NCI-H526 treated with DMSO at 0.1 percent for 48 hours (cell line): Measurements from ENCODE around the gene TMED5.
"Not testable (repeated sequence)": the region's sequence is repeated elsewhere in the genome, so short reads cannot be mapped to it uniquely, and the experiment has no call there.

Source experiments
- DNase-seq: peaks from one replicate; lab custom pipeline; 2025; lab: John Stamatoyannopoulos, UW

Gene TMED5

GRCh38 chr1:93179886-93180722 lies at the start of gene TMED5:
Gene TMED5, minus strand, starts transcription at chr1:93180413. Its CDS starts 171 bp downstream, at chr1:93180242.
- peak; percentile 97 for DNase-seq

GRCh38 chr1:93223023-93223675 lies 42.9 kb upstream of the TMED5 start:
- DNase-seq = no peak

- no peak for DNase-seq
These were observed 41.7 kb upstream of the TMED5 start for GRCh38 chr1:93221913-93222312.

- not testable (repeated sequence) for DNase-seq
These were observed 40.5 kb upstream of the TMED5 start for GRCh38 chr1:93220716-93221115.

GRCh38 chr1:93219443-93219842 lies 39.2 kb upstream of the TMED5 start:
- DNase-seq = no peak

GRCh38 chr1:93215322-93215721 lies 35.1 kb upstream of the TMED5 start:
- DNase-seq = no peak

- no peak for DNase-seq
These were observed 27.0 kb upstream of the TMED5 start for GRCh38 chr1:93207211-93207610.

GRCh38 chr1:93206567-93206954 lies 26.3 kb upstream of the TMED5 start:
- DNase-seq = no peak

- no peak for DNase-seq
These were observed 25.8 kb upstream of the TMED5 start for GRCh38 chr1:93205892-93206566.

- DNase-seq = no peak
These were observed 20.5 kb upstream of the TMED5 start for GRCh38 chr1:93200714-93201113.

- no peak for DNase-seq
These were observed 19.9 kb upstream of the TMED5 start for GRCh38 chr1:93200086-93200620.

GRCh38 chr1:93199150-93199549 lies 18.9 kb upstream of the TMED5 start:
- no peak for DNase-seq

GRCh38 chr1:93196591-93196990 lies 16.4 kb upstream of the TMED5 start:
- DNase-seq = no peak

- DNase-seq = no peak
These were observed 14.2 kb upstream of the TMED5 start for GRCh38 chr1:93194231-93194990.

- DNase-seq = no peak
These were observed 10.2 kb upstream of the TMED5 start for GRCh38 chr1:93190432-93190831.

- no peak for DNase-seq
These were observed 6.5 kb upstream of the TMED5 start for GRCh38 chr1:93186667-93187066.

GRCh38 chr1:93180723-93181613 lies 755 bp upstream of the TMED5 start, which contains the start of gene CCDC18:
Gene CCDC18, plus strand, starts transcription at chr1:93180724. Its CDS starts 2,638 bp downstream, at chr1:93183362.
- DNase-seq = no peak

GRCh38 chr1:93178418-93178817 lies 1.8 kb downstream of the TMED5 start:
- peak; percentile 5 for DNase-seq

- DNase-seq = no peak
These were observed 2.2 kb downstream of the TMED5 start for GRCh38 chr1:93177991-93178390.

- DNase-seq = not testable (repeated sequence)
These were observed 5.6 kb downstream of the TMED5 start for GRCh38 chr1:93174638-93175037.

- no peak for DNase-seq
These were observed 7.4 kb downstream of the TMED5 start for GRCh38 chr1:93172778-93173177.
